GM23338 (cell line): ENCODE results near the gene SEMA3E. TPM values are rescaled to one million over a fixed set of nuclear protein-coding genes. Genes with fewer than 3 reads are reported as not detected.

ENCODE experiments used
- ATAC-seq: fragments of 200-7000 bp; cut with Tn5 transposase; 3 replicates; pipeline ENCODE4 v1.9.1; 2020
- DNase-seq: peaks from one replicate; pipeline ENCODE4 v3.0.0-alpha.2; 2015; ENCODE audit warnings: low spot score
- H2AFZ ChIP-seq: fragments of 200-600 bp; sonication (generic); 2 replicates; pipeline ENCODE4 v1.8.0; 2016; ENCODE audit warnings: antibody characterized with exemption, mild to moderate bottlenecking, moderate library complexity
- H3F3A ChIP-seq: fragments of 200-600 bp; sonication (generic); replicated peaks from 2 replicates; pipeline ENCODE4 v1.8.0; 2017; ENCODE audit warnings: antibody characterized with exemption, mixed run types, low read depth
- H3K27ac ChIP-seq: fragments of 200-600 bp; sonication (generic); 2 replicates; pipeline ENCODE4 v1.6.1; 2016; ENCODE audit warnings: low read depth
- H3K27me3 ChIP-seq: fragments of 200-600 bp; sonication (generic); 2 replicates; pipeline ENCODE4 v1.8.0; 2016; ENCODE audit warnings: mild to moderate bottlenecking, mixed run types, moderate library complexity; ENCODE audit not compliant: insufficient read depth
- H3K36me3 ChIP-seq: fragments of 200-600 bp; sonication (generic); 2 replicates; pipeline ENCODE4 v1.8.0; 2016; ENCODE audit warnings: mild to moderate bottlenecking; ENCODE audit not compliant: insufficient read depth
- H3K4me1 ChIP-seq: fragments of 200-600 bp; sonication (generic); 2 replicates; pipeline ENCODE4 v1.8.0; 2016; ENCODE audit warnings: mild to moderate bottlenecking, moderate library complexity; ENCODE audit not compliant: insufficient read depth
- H3K4me2 ChIP-seq: fragments of 200-600 bp; sonication (generic); 2 replicates; pipeline ENCODE4 v1.7.1; 2017; ENCODE audit warnings: mixed run types
- H3K4me3 ChIP-seq: fragments of 200-600 bp; sonication (generic); 2 replicates; pipeline ENCODE4 v1.6.1; 2016; ENCODE audit warnings: mixed run types
- H3K79me2 ChIP-seq: fragments of 200-600 bp; sonication (generic); replicated peaks from 2 replicates; pipeline ENCODE4 v1.8.0; 2017; ENCODE audit warnings: mild to moderate bottlenecking; ENCODE audit not compliant: insufficient read depth
- H3K9me2 ChIP-seq: fragments of 200-600 bp; sonication (generic); 2 replicates; pipeline ENCODE4 v1.8.0; 2017; ENCODE audit not compliant: insufficient read depth
- H4K20me1 ChIP-seq: fragments of 200-600 bp; sonication (generic); replicated peaks from 2 replicates; pipeline ENCODE4 v1.8.0; 2017; ENCODE audit warnings: mild to moderate bottlenecking; ENCODE audit not compliant: insufficient read depth
- H3K27ac Mint-ChIP-seq: 2 replicates; pipeline ENCODE4 v1.8.0; 2020; ENCODE audit warnings: inconsistent platforms, mild to moderate bottlenecking, moderate library complexity, mixed read lengths
- H3K27me3 Mint-ChIP-seq: 3 replicates; pipeline ENCODE4 v1.8.0; 2022; ENCODE audit warnings: low read depth, mild to moderate bottlenecking, moderate library complexity, mixed read lengths, inconsistent platforms; ENCODE audit not compliant: insufficient read depth, poor library complexity
- H3K36me3 Mint-ChIP-seq: 3 replicates; pipeline ENCODE4 v1.8.0; 2021; ENCODE audit warnings: low read depth, mild to moderate bottlenecking, inconsistent platforms, moderate library complexity, mixed read lengths
- H3K4me1 Mint-ChIP-seq: 3 replicates; pipeline ENCODE4 v1.8.0; 2020; ENCODE audit warnings: mild to moderate bottlenecking, inconsistent platforms, mixed read lengths
- H3K4me3 Mint-ChIP-seq: 3 replicates; pipeline ENCODE4 v1.8.0; 2021; ENCODE audit warnings: moderate library complexity, mild to moderate bottlenecking, inconsistent platforms, mixed read lengths
- H3K9me3 Mint-ChIP-seq: 3 replicates; pipeline ENCODE4 v1.8.0; 2020; ENCODE audit warnings: moderate library complexity, mild to moderate bottlenecking, inconsistent platforms, mixed read lengths
- CREB1 ChIP-seq: fragments of 250-450 bp; sonication (Bioruptor Pico); IDR thresholded peaks from 2 replicates; pipeline ENCODE4 v1.5.0; 2020; ENCODE audit warnings: low read depth, mild to moderate bottlenecking, moderate library complexity
- CTCF ChIP-seq, 2 experiments: fragments of 200-600 bp in 1 of 2; sonication (generic) in 1 of 2; conservative IDR thresholded peaks; 2 replicates each; pipeline versions ENCODE4 v1.5.1 to v1.6.1; 2016 to 2017; ENCODE audit warnings: antibody characterized with exemption in 2 of 2, low read depth in 2 of 2, mild to moderate bottlenecking in 2 of 2, moderate library complexity in 1 of 2
- ETS1 ChIP-seq: IDR thresholded peaks from 2 replicates; pipeline ENCODE4 v1.6.1; 2016; ENCODE audit warnings: antibody characterized with exemption
- EZH2 ChIP-seq: fragments of 200-600 bp; sonication (generic); IDR thresholded peaks from one replicate; pipeline ENCODE4 v1.8.0; 2017; ENCODE audit warnings: antibody characterized with exemption, mild to moderate bottlenecking, low read depth; ENCODE audit not compliant: unreplicated experiment
- EZH2phosphoT487 ChIP-seq: fragments of 200-600 bp; sonication (generic); IDR thresholded peaks from one replicate; pipeline ENCODE4 v1.8.1; 2018; ENCODE audit warnings: antibody characterized with exemption; ENCODE audit not compliant: unreplicated experiment
- JUNB ChIP-seq: IDR thresholded peaks from one replicate; pipeline ENCODE4 v1.6.1; 2016; ENCODE audit warnings: antibody characterized with exemption; ENCODE audit not compliant: unreplicated experiment
- NANOG ChIP-seq: IDR thresholded peaks from 2 replicates; pipeline ENCODE4 v1.6.1; 2016; ENCODE audit warnings: antibody characterized with exemption, borderline replicate concordance
- POLR2AphosphoS5 ChIP-seq: IDR thresholded peaks from 2 replicates; pipeline ENCODE4 v1.6.1; 2016; ENCODE audit warnings: antibody characterized with exemption, low read depth
- STAT1 ChIP-seq: IDR thresholded peaks from one replicate; pipeline ENCODE4 v1.6.1; 2016; ENCODE audit warnings: antibody characterized with exemption; ENCODE audit not compliant: unreplicated experiment
- ZNF114 ChIP-seq: fragments of 250-450 bp; sonication (Bioruptor Pico); IDR thresholded peaks from 2 replicates; pipeline ENCODE4 v1.5.0; 2020; ENCODE audit warnings: mild to moderate bottlenecking, moderate library complexity
- ZNF331 ChIP-seq: fragments of 250-450 bp; sonication (Bioruptor Pico); IDR thresholded peaks from 2 replicates; pipeline ENCODE4 v1.5.0; 2020; ENCODE audit warnings: low read depth, mild to moderate bottlenecking, moderate library complexity
- ZNF462 ChIP-seq: fragments of 250-450 bp; sonication (Bioruptor Pico); IDR thresholded peaks from 2 replicates; pipeline ENCODE4 v1.5.0; 2020; ENCODE audit warnings: mild to moderate bottlenecking, moderate library complexity
- polyA plus RNA-seq: library from polyadenylated mRNA; unstranded; fragments of >200 nt; fragmentation: Nextera tagmentation; extraction: Ambion mirVana; gene quantifications from 2 replicates; pipeline ENCODE4 v1.2.1, GENCODE V29; 2016
- total RNA-seq: library from RNA; depleted of rRNA; stranded (reverse); fragments of >200 nt; shearing (Covaris generic); gene quantifications from 2 replicates; pipeline ENCODE4 v1.2.3, GENCODE V29; 2014
- TF ChIP-seq, protein P1 (sequence below): IDR thresholded peaks from one replicate; pipeline ENCODE4 v1.6.1; 2018; ENCODE audit warnings: antibody characterized with exemption; ENCODE audit not compliant: unreplicated experiment

The SEMA3E gene
- total and polyA plus RNA-seq, 2 experiments from 2014 or later = 5.4 to 15.7 TPM

DNA sequence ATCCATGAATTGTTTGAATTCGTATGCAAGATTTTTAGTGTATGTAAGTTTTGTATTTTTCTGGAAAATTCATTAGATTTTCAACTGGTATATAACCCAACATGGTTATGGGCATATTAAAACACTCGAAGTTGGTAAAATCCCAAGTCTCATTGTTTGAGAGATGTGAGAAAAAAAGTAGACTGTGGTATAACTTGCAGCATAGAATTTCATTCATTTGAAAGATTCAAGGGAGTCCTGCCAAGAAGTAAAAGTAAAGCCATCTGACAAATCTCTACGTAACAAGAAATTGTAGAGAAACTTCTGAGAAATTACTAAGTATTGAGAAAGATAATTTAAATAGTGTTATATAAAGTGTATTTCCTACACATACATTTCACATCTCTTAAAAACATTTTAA lies 40.2 kb downstream of the SEMA3E start:
- H3K36me3 ChIP-seq = no peaks in the 10 kb centered on the region
- no peaks in the 10 kb centered on the region for H4K20me1 ChIP-seq
- no peak overlapping the region for H3K4me2 ChIP-seq
- no peaks in the 10 kb centered on the region for H3F3A ChIP-seq
- no peak overlapping the region for H3K27ac ChIP-seq
- Mint-ChIP-seq H3K36me3 (no peaks in the 10 kb centered on the region), H3K4me3 (no peak overlapping the region), H3K27ac (no peak overlapping the region), H3K4me1 (peaks cover 29% of the 10 kb centered on the region), H3K27me3 (peaks cover 5% of the 10 kb centered on the region), H3K9me3 (no peaks in the 10 kb centered on the region; the same call in 1 of the 3 replicates)
- TF ChIP-seq, protein P1, sequence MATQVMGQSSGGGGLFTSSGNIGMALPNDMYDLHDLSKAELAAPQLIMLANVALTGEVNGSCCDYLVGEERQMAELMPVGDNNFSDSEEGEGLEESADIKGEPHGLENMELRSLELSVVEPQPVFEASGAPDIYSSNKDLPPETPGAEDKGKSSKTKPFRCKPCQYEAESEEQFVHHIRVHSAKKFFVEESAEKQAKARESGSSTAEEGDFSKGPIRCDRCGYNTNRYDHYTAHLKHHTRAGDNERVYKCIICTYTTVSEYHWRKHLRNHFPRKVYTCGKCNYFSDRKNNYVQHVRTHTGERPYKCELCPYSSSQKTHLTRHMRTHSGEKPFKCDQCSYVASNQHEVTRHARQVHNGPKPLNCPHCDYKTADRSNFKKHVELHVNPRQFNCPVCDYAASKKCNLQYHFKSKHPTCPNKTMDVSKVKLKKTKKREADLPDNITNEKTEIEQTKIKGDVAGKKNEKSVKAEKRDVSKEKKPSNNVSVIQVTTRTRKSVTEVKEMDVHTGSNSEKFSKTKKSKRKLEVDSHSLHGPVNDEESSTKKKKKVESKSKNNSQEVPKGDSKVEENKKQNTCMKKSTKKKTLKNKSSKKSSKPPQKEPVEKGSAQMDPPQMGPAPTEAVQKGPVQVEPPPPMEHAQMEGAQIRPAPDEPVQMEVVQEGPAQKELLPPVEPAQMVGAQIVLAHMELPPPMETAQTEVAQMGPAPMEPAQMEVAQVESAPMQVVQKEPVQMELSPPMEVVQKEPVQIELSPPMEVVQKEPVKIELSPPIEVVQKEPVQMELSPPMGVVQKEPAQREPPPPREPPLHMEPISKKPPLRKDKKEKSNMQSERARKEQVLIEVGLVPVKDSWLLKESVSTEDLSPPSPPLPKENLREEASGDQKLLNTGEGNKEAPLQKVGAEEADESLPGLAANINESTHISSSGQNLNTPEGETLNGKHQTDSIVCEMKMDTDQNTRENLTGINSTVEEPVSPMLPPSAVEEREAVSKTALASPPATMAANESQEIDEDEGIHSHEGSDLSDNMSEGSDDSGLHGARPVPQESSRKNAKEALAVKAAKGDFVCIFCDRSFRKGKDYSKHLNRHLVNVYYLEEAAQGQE = no peak
- no peak for TF ChIP-seq ZNF331 (CRISPR knock-in tag)
- TF ChIP-seq ZNF114 = no peak
- no peak for TF ChIP-seq CREB1
- no peak for TF ChIP-seq EZH2phosphoT487
- TF ChIP-seq STAT1 = no peak
- TF ChIP-seq ETS1 = no peak
- no peak for TF ChIP-seq POLR2AphosphoS5
- TF ChIP-seq JUNB = no peak
- TF ChIP-seq NANOG = no peak
- no peak for TF ChIP-seq ZNF462 (CRISPR knock-in tag)
- no peak for TF ChIP-seq EZH2
- TF ChIP-seq CTCF (conservative IDR thresholded peaks at IDR 0.05; ENCODE audit: low read depth in 2 of 2) = no peak
- no peak overlapping the region for H3K4me3 ChIP-seq
- H3K79me2 ChIP-seq = no peaks in the 10 kb centered on the region
- ATAC-seq (no peak), DNase-seq (no peak)
- peaks cover 34% of the 10 kb centered on the region for H3K4me1 ChIP-seq
- no peaks in the 10 kb centered on the region for H3K27me3 ChIP-seq
- H3K9me2 ChIP-seq = peaks cover 4% of the 10 kb centered on the region; the same call in 1 of the 2 replicates
- H2AFZ ChIP-seq = no peak overlapping the region
